HEK293 (cell line): Measurements from ENCODE around the gene ABHD14A.

ENCODE experiments used
- EGR2 ChIP-seq: fragments of 450-650 bp; formaldehyde crosslinking; IDR thresholded peaks from 2 replicates; pipeline ENCODE4 v1.5.1; 2016; ENCODE audit warnings: low read depth, missing biosample characterization, missing genetic modification characterization
- GLIS1 ChIP-seq: fragments of 450-650 bp; formaldehyde crosslinking; IDR thresholded peaks from 2 replicates; pipeline ENCODE4 v1.5.1; 2016; ENCODE audit warnings: missing biosample characterization, missing genetic modification characterization
- KLF1 ChIP-seq: fragments of 450-650 bp; formaldehyde crosslinking; IDR thresholded peaks from 2 replicates; pipeline ENCODE4 v1.5.1; 2016; ENCODE audit warnings: missing biosample characterization, missing genetic modification characterization
- KLF16 ChIP-seq: fragments of 450-650 bp; formaldehyde crosslinking; IDR thresholded peaks from 2 replicates; pipeline ENCODE4 v1.5.1; 2017; ENCODE audit warnings: missing biosample characterization, missing genetic modification characterization
- RBAK ChIP-seq: fragments of 450-650 bp; formaldehyde crosslinking; IDR thresholded peaks from 2 replicates; pipeline ENCODE4 v1.5.1; 2016; ENCODE audit warnings: missing biosample characterization, missing genetic modification characterization
- SCRT2 ChIP-seq: fragments of 450-650 bp; formaldehyde crosslinking; IDR thresholded peaks from 2 replicates; pipeline ENCODE4 v1.5.1; 2016; ENCODE audit warnings: missing biosample characterization, missing genetic modification characterization
- ZBTB17 ChIP-seq: fragments of 450-650 bp; formaldehyde crosslinking; IDR thresholded peaks from 2 replicates; pipeline ENCODE4 v1.5.1; 2016; ENCODE audit warnings: missing biosample characterization, missing genetic modification characterization
- ZNF132 ChIP-seq: fragments of 450-650 bp; formaldehyde crosslinking; IDR thresholded peaks from 2 replicates; pipeline ENCODE4 v1.5.1; 2017; ENCODE audit warnings: missing biosample characterization, missing genetic modification characterization, borderline replicate concordance
- ZNF155 ChIP-seq: fragments of 450-650 bp; formaldehyde crosslinking; IDR thresholded peaks from 2 replicates; pipeline ENCODE4 v1.5.1; 2016; ENCODE audit warnings: missing biosample characterization, missing genetic modification characterization
- ZNF16 ChIP-seq: fragments of 450-650 bp; formaldehyde crosslinking; IDR thresholded peaks from 2 replicates; pipeline ENCODE4 v1.5.1; 2016; ENCODE audit warnings: low read depth, missing biosample characterization, missing genetic modification characterization
- ZNF2 ChIP-seq: fragments of 450-650 bp; formaldehyde crosslinking; IDR thresholded peaks from 2 replicates; pipeline ENCODE4 v1.5.1; 2016; ENCODE audit warnings: missing biosample characterization, missing genetic modification characterization
- ZNF394 ChIP-seq: fragments of 450-650 bp; formaldehyde crosslinking; IDR thresholded peaks from 2 replicates; pipeline ENCODE4 v1.5.1; 2016; ENCODE audit warnings: missing biosample characterization, missing genetic modification characterization, mild to moderate bottlenecking, moderate library complexity, borderline replicate concordance
- ZNF501 ChIP-seq: fragments of 450-650 bp; formaldehyde crosslinking; IDR thresholded peaks from 2 replicates; pipeline ENCODE4 v1.5.1; 2016; ENCODE audit warnings: missing biosample characterization, missing genetic modification characterization
- TF ChIP-seq, protein P1 (sequence below): fragments of 450-650 bp; formaldehyde crosslinking; IDR thresholded peaks from 2 replicates; pipeline ENCODE4 v1.5.1; 2016; ENCODE audit warnings: missing biosample characterization, missing genetic modification characterization
- TF ChIP-seq, protein P2 (sequence below): fragments of 450-650 bp; IDR thresholded peaks from 2 replicates; pipeline ENCODE4 v1.5.1; 2018; ENCODE audit warnings: missing biosample characterization, mild to moderate bottlenecking, missing genetic modification characterization
- TF ChIP-seq, protein P3 (sequence below): fragments of 450-650 bp; formaldehyde crosslinking; IDR thresholded peaks from 2 replicates; pipeline ENCODE4 v1.5.1; 2017; ENCODE audit warnings: missing biosample characterization, missing genetic modification characterization
- TF ChIP-seq, protein P4 (sequence below): fragments of 450-650 bp; formaldehyde crosslinking; IDR thresholded peaks from 2 replicates; pipeline ENCODE4 v1.5.1; 2016; ENCODE audit warnings: missing biosample characterization, missing genetic modification characterization
- TF ChIP-seq, protein P5 (sequence below): IDR thresholded peaks from 2 replicates; pipeline ENCODE4 v1.6.1; 2011; ENCODE audit warnings: mild to moderate bottlenecking, low read depth, low read length, borderline replicate concordance
- TF ChIP-seq, protein P6 (sequence below): fragments of 450-650 bp; formaldehyde crosslinking; optimal IDR thresholded peaks from 2 replicates; pipeline ENCODE3; 2016; ENCODE audit warnings: missing biosample characterization, mild to moderate bottlenecking, missing genetic modification characterization
- TF ChIP-seq, protein P7 (sequence below): fragments of 450-650 bp; formaldehyde crosslinking; conservative IDR thresholded peaks from 2 replicates; pipeline ENCODE4 v1.5.1; 2016; ENCODE audit warnings: low read depth, missing biosample characterization, missing genetic modification characterization

ABHD14A gene

DNA sequence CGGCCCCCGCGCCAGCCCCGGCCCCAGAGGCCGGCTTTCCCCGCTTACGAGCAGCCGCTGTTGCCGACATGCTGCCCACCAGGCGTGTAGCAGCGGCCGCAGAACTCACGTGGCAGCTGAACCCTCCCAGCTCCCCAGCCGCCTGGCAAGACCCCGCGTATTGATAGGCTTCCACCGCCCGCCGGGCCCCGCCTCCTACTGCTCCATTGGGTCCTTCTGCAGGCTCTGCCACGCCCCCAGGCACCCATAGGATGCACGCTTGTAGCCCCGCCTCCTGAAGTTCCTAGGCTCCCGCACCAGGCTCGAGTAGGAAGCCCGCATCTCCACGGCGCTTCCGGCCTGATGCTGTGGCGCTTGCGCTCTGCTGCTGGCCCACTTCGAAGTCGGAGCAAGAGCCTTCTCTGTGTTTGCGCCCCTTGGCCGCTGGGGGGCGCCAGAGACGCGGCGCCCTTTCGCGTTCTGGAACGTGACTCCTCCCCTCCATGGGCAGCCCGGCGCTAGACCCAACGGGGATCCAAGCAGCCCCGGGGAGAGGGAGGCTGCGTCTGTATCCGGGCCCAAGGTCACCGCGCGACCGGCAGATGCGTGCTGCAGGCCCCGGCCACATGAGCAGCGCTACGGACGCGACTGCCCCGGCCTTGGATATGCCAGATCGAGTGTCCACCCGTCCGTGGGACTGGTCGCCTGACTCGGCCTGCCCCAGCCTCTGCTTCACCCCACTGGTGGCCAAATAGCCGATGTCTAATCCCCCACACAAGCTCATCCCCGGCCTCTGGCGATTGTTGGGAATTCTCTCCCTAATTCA lies 32.9 kb upstream of the ABHD14A start, which contains the start of the genes PARP3 and RRP9 (continued):
- TF ChIP-seq, protein P1, sequence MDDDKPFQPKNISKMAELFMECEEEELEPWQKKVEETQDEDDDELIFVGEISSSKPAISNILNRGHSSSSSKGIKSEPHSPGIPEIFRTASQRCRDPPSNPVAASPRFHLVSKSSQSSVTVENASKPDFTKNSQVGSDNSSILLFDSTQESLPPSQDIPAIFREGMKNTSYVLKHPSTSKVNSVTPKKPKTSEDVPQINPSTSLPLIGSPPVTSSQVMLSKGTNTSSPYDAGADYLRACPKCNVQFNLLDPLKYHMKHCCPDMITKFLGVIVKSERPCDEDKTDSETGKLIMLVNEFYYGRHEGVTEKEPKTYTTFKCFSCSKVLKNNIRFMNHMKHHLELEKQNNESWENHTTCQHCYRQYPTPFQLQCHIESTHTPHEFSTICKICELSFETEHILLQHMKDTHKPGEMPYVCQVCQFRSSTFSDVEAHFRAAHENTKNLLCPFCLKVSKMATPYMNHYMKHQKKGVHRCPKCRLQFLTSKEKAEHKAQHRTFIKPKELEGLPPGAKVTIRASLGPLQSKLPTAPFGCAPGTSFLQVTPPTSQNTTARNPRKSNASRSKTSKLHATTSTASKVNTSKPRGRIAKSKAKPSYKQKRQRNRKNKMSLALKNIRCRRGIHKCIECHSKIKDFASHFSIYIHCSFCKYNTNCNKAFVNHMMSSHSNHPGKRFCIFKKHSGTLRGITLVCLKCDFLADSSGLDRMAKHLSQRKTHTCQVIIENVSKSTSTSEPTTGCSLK (tag by site-specific recombination) = no peak
- TF ChIP-seq EGR2 (tag by site-specific recombination) = no peak
- TF ChIP-seq ZNF16 (tag by site-specific recombination) = no peak
- no peak for TF ChIP-seq RBAK (tag by site-specific recombination)
- peak; percentile 62; the same call in 1 of the 2 replicates for TF ChIP-seq ZNF501 (tag by site-specific recombination)
- TF ChIP-seq, protein P2, sequence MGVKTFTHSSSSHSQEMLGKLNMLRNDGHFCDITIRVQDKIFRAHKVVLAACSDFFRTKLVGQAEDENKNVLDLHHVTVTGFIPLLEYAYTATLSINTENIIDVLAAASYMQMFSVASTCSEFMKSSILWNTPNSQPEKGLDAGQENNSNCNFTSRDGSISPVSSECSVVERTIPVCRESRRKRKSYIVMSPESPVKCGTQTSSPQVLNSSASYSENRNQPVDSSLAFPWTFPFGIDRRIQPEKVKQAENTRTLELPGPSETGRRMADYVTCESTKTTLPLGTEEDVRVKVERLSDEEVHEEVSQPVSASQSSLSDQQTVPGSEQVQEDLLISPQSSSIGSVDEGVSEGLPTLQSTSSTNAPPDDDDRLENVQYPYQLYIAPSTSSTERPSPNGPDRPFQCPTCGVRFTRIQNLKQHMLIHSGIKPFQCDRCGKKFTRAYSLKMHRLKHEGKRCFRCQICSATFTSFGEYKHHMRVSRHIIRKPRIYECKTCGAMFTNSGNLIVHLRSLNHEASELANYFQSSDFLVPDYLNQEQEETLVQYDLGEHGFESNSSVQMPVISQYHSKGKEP = no peak
- peak; percentile 11; the same call in 1 of the 2 replicates for TF ChIP-seq KLF1 (tag by site-specific recombination)
- 0 out of 2 replicates have a peak, but pooled peaks have one; percentile 38 for TF ChIP-seq KLF16 (tag by site-specific recombination)
- TF ChIP-seq, protein P3, sequence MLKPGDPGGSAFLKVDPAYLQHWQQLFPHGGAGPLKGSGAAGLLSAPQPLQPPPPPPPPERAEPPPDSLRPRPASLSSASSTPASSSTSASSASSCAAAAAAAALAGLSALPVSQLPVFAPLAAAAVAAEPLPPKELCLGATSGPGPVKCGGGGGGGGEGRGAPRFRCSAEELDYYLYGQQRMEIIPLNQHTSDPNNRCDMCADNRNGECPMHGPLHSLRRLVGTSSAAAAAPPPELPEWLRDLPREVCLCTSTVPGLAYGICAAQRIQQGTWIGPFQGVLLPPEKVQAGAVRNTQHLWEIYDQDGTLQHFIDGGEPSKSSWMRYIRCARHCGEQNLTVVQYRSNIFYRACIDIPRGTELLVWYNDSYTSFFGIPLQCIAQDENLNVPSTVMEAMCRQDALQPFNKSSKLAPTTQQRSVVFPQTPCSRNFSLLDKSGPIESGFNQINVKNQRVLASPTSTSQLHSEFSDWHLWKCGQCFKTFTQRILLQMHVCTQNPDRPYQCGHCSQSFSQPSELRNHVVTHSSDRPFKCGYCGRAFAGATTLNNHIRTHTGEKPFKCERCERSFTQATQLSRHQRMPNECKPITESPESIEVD (tag by site-specific recombination) = no peak
- TF ChIP-seq SCRT2 (tag by site-specific recombination) = no peak
- TF ChIP-seq ZNF2 = 0 out of 2 replicates have a peak, but pooled peaks have one; percentile 17
- TF ChIP-seq, protein P4, sequence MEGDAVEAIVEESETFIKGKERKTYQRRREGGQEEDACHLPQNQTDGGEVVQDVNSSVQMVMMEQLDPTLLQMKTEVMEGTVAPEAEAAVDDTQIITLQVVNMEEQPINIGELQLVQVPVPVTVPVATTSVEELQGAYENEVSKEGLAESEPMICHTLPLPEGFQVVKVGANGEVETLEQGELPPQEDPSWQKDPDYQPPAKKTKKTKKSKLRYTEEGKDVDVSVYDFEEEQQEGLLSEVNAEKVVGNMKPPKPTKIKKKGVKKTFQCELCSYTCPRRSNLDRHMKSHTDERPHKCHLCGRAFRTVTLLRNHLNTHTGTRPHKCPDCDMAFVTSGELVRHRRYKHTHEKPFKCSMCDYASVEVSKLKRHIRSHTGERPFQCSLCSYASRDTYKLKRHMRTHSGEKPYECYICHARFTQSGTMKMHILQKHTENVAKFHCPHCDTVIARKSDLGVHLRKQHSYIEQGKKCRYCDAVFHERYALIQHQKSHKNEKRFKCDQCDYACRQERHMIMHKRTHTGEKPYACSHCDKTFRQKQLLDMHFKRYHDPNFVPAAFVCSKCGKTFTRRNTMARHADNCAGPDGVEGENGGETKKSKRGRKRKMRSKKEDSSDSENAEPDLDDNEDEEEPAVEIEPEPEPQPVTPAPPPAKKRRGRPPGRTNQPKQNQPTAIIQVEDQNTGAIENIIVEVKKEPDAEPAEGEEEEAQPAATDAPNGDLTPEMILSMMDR (tag by site-specific recombination) = peak; percentile 98
- TF ChIP-seq, protein P5, sequence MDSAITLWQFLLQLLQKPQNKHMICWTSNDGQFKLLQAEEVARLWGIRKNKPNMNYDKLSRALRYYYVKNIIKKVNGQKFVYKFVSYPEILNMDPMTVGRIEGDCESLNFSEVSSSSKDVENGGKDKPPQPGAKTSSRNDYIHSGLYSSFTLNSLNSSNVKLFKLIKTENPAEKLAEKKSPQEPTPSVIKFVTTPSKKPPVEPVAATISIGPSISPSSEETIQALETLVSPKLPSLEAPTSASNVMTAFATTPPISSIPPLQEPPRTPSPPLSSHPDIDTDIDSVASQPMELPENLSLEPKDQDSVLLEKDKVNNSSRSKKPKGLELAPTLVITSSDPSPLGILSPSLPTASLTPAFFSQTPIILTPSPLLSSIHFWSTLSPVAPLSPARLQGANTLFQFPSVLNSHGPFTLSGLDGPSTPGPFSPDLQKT = no peak
- TF ChIP-seq, protein P6, sequence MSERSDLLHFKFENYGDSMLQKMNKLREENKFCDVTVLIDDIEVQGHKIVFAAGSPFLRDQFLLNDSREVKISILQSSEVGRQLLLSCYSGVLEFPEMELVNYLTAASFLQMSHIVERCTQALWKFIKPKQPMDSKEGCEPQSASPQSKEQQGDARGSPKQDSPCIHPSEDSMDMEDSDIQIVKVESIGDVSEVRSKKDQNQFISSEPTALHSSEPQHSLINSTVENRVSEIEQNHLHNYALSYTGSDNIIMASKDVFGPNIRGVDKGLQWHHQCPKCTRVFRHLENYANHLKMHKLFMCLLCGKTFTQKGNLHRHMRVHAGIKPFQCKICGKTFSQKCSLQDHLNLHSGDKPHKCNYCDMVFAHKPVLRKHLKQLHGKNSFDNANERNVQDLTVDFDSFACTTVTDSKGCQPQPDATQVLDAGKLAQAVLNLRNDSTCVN (tag by site-specific recombination) = peak; percentile 63
- TF ChIP-seq ZNF394 (tag by site-specific recombination) = peak; percentile 47; the same call in 1 of the 2 replicates
- TF ChIP-seq ZNF132 = no peak
- TF ChIP-seq ZNF155 (tag by site-specific recombination) = no peak
- peak; percentile 14; the same call in 1 of the 2 replicates for TF ChIP-seq GLIS1 (tag by site-specific recombination)
- TF ChIP-seq ZBTB17 (tag by site-specific recombination) = no peak; the same call in 1 of the 2 replicates
- TF ChIP-seq, protein P7, sequence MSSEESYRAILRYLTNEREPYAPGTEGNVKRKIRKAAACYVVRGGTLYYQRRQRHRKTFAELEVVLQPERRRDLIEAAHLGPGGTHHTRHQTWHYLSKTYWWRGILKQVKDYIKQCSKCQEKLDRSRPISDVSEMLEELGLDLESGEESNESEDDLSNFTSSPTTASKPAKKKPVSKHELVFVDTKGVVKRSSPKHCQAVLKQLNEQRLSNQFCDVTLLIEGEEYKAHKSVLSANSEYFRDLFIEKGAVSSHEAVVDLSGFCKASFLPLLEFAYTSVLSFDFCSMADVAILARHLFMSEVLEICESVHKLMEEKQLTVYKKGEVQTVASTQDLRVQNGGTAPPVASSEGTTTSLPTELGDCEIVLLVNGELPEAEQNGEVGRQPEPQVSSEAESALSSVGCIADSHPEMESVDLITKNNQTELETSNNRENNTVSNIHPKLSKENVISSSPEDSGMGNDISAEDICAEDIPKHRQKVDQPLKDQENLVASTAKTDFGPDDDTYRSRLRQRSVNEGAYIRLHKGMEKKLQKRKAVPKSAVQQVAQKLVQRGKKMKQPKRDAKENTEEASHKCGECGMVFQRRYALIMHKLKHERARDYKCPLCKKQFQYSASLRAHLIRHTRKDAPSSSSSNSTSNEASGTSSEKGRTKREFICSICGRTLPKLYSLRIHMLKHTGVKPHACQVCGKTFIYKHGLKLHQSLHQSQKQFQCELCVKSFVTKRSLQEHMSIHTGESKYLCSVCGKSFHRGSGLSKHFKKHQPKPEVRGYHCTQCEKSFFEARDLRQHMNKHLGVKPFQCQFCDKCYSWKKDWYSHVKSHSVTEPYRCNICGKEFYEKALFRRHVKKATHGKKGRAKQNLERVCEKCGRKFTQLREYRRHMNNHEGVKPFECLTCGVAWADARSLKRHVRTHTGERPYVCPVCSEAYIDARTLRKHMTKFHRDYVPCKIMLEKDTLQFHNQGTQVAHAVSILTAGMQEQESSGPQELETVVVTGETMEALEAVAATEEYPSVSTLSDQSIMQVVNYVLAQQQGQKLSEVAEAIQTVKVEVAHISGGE (tag by site-specific recombination) = peak; percentile 28; the same call in 1 of the 2 replicates
